NCI-H82 treated with DMSO at 0.1 percent for 48 hours (cell line): ENCODE results near the gene MTHFR.

Experiments used
- DNase-seq: peaks from one replicate; lab custom pipeline; 2025; ENCODE audit not compliant: unreplicated experiment; lab: John Stamatoyannopoulos, UW

The MTHFR gene

GRCh38 chr1:11805422-11806306 lies at the start of gene MTHFR, which contains the start of gene CLCN6:
TSS of gene MTHFR (minus strand) at chr1:11805964. CDS start at chr1:11803116, 2,848 bp downstream.
TSS of gene CLCN6 (plus strand) at chr1:11806191. CDS start at chr1:11806263, 72 bp downstream.
- peak; percentile 96 for DNase-seq

GRCh38 chr1:11855430-11855829 lies 49.7 kb upstream of the MTHFR start:
- DNase-seq, result no peak

- no peak for DNase-seq
Measured at GRCh38 chr1:11854519-11854918, 48.8 kb upstream of the MTHFR start.

GRCh38 chr1:11851180-11851579 lies 45.4 kb upstream of the MTHFR start:
- no peak for DNase-seq

GRCh38 chr1:11850156-11850555 lies 44.4 kb upstream of the MTHFR start:
- DNase-seq, result no peak

- DNase-seq, result no peak
Measured at GRCh38 chr1:11848373-11848700, 42.6 kb upstream of the MTHFR start.

GRCh38 chr1:11847667-11848372 lies 42.1 kb upstream of the MTHFR start, which contains the start of gene NPPA:
TSS of gene NPPA (minus strand) at chr1:11847783. CDS start at chr1:11847684, 99 bp downstream.
- no peak for DNase-seq

- DNase-seq, result peak; percentile 61
Measured at GRCh38 chr1:11845641-11846335, 40.0 kb upstream of the MTHFR start.

GRCh38 chr1:11842154-11843041 lies 36.6 kb upstream of the MTHFR start:
- no peak for DNase-seq

GRCh38 chr1:11841245-11842153 lies 35.7 kb upstream of the MTHFR start:
- DNase-seq, result peak; percentile 83

- DNase-seq, result no peak
Measured at GRCh38 chr1:11839727-11840705, 34.3 kb upstream of the MTHFR start.

- peak; percentile 40 for DNase-seq
Measured at GRCh38 chr1:11838349-11839272, 32.8 kb upstream of the MTHFR start.

GRCh38 chr1:11837767-11838348 lies 32.1 kb upstream of the MTHFR start:
- no peak for DNase-seq

- DNase-seq, result no peak
Measured at GRCh38 chr1:11836955-11837766, 31.4 kb upstream of the MTHFR start.

GRCh38 chr1:11835441-11836225 lies 29.9 kb upstream of the MTHFR start:
- DNase-seq, result no peak
